GM12878 (cell line): ENCODE measurements around the gene LDB2.

Source experiments
- HDGF ChIP-seq: fragments of 450-650 bp; IDR thresholded peaks from 2 replicates; pipeline ENCODE4 v1.6.1; 2016; ENCODE audit warnings: antibody characterized with exemption
- RFX5 ChIP-seq: IDR thresholded peaks from 2 replicates; pipeline ENCODE4 v1.6.1; 2011; ENCODE audit warnings: low read depth, low read length, improper control_type of control experiment
- TF ChIP-seq, protein P1 (sequence below): fragments of 450-650 bp; IDR thresholded peaks from 2 replicates; pipeline ENCODE4 v1.6.1; 2018; ENCODE audit warnings: mild to moderate bottlenecking, low read depth, moderate library complexity; ENCODE audit not compliant: partially characterized antibody

DNA sequence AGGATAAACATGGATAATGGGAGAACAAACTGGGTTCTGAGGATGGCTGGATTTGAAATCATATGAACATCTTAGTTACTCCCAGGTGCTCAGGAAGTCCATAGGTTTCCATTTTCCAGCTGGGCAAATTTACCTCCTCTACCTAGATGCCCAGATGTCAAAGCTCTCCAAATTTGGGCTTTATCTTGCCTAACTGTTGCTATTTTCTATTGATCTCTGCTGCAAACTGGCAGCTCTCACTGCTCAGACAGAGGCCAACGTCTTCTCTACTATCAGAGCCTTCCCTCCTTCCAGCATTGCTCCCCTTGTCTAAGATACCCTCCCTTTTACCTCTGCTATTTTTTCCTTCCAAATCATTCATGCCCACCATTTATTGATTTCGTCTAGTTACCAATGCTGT is 62.1 kb downstream of the LDB2 start:
- TF ChIP-seq HDGF (no peak), RFX5 (no peak)
- TF ChIP-seq, protein P1, sequence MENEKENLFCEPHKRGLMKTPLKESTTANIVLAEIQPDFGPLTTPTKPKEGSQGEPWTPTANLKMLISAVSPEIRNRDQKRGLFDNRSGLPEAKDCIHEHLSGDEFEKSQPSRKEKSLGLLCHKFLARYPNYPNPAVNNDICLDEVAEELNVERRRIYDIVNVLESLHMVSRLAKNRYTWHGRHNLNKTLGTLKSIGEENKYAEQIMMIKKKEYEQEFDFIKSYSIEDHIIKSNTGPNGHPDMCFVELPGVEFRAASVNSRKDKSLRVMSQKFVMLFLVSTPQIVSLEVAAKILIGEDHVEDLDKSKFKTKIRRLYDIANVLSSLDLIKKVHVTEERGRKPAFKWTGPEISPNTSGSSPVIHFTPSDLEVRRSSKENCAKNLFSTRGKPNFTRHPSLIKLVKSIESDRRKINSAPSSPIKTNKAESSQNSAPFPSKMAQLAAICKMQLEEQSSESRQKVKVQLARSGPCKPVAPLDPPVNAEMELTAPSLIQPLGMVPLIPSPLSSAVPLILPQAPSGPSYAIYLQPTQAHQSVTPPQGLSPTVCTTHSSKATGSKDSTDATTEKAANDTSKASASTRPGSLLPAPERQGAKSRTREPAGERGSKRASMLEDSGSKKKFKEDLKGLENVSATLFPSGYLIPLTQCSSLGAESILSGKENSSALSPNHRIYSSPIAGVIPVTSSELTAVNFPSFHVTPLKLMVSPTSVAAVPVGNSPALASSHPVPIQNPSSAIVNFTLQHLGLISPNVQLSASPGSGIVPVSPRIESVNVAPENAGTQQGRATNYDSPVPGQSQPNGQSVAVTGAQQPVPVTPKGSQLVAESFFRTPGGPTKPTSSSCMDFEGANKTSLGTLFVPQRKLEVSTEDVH: no peak
